GM21825 (cell line): ENCODE results near the gene SEC31A.

Experiments
- ATAC-seq: cut with Tn5 transposase; IDR thresholded peaks from one replicate; pipeline ENCODE4 v1.9.1; 2021; ENCODE audit warnings: mild to moderate bottlenecking, moderate library complexity; ENCODE audit not compliant: unreplicated experiment

The SEC31A gene

GRCh38 chr4:82776925-82777542, 113.9 kb downstream of the SEC31A start:
- no peak for ATAC-seq

GRCh38 chr4:82775243-82775642, 115.7 kb downstream of the SEC31A start:
- ATAC-seq: no peak

- no peak for ATAC-seq
These were observed 116.2 kb downstream of the SEC31A start for GRCh38 chr4:82774711-82775171.

- no peak for ATAC-seq
These were observed 117.9 kb downstream of the SEC31A start for GRCh38 chr4:82773057-82773456.

- ATAC-seq: no peak
These were observed 120.3 kb downstream of the SEC31A start for GRCh38 chr4:82770607-82771006.
